K562 (cell line): Measurements from ENCODE around the gene PHACTR2.

Experiments used
- EP300 ChIP-seq: IDR thresholded peaks from 2 replicates; pipeline ENCODE4 v1.6.1; 2012; ENCODE audit warnings: low read length, improper control_type of control experiment
- KLF16 ChIP-seq: IDR thresholded peaks from 2 replicates; pipeline ENCODE4 v1.6.1; 2016; ENCODE audit warnings: antibody characterized with exemption
- PML ChIP-seq: IDR thresholded peaks from 2 replicates; pipeline ENCODE4 v1.6.1; 2012; ENCODE audit warnings: low read length, inconsistent platforms
- RBFOX2 ChIP-seq: fragments of 200-400 bp; formaldehyde crosslinking; IDR thresholded peaks from 2 replicates; pipeline ENCODE4 v1.6.1; 2017; ENCODE audit warnings: low read depth, mild to moderate bottlenecking, low read length, moderate library complexity
- SMC3 ChIP-seq: conservative IDR thresholded peaks from 2 replicates; pipeline ENCODE4 v1.6.1; 2011; ENCODE audit warnings: low read depth, low read length, improper control_type of control experiment; ENCODE audit not compliant: insufficient read depth
- TOE1 ChIP-seq, 2 experiments: fragments of 450-650 bp in 1 of 2; sonication (generic) in 1 of 2; formaldehyde crosslinking in 1 of 2; IDR thresholded peaks; 2 replicates each; pipeline versions ENCODE4 v1.7.1 to v1.8.0; 2016 to 2022; ENCODE audit warnings: borderline replicate concordance in 2 of 2, mild to moderate bottlenecking in 2 of 2, antibody characterized with exemption in 1 of 2, inconsistent platforms in 1 of 2, low read depth in 1 of 2, missing genetic modification reagents in 1 of 2, moderate library complexity in 1 of 2
- ZC3H4 ChIP-seq: sonication (generic); formaldehyde crosslinking; IDR thresholded peaks from 2 replicates; pipeline ENCODE4 v1.9.0; 2021; ENCODE audit warnings: missing genetic modification reagents, borderline replicate concordance
- ZNF23 ChIP-seq: fragments of 250-450 bp; sonication (Bioruptor Pico); IDR thresholded peaks from 2 replicates; pipeline ENCODE4 v1.4.0; 2020; ENCODE audit warnings: mild to moderate bottlenecking
- ZNF324 ChIP-seq: fragments of 250-450 bp; sonication (Bioruptor Pico); IDR thresholded peaks from 2 replicates; pipeline ENCODE4 v1.4.0; 2020; ENCODE audit warnings: mild to moderate bottlenecking
- ZZZ3 ChIP-seq: fragments of 450-650 bp; IDR thresholded peaks from 2 replicates; pipeline ENCODE4 v1.6.1; 2016; ENCODE audit warnings: antibody characterized with exemption, mild to moderate bottlenecking, moderate library complexity
- TF ChIP-seq, protein P1 (sequence below), 3 experiments: IDR thresholded peaks in 2 of 3; conservative IDR thresholded peaks in 1 of 3; 2 replicates each; pipeline ENCODE4 v1.5.1; 2011 to 2012; ENCODE audit warnings: low read length in 3 of 3, mild to moderate bottlenecking in 3 of 3, control low read depth in 2 of 3, improper control_type of control experiment in 1 of 3, inconsistent platforms in 1 of 3, low read depth in 1 of 3, mixed read lengths in 1 of 3, moderate library complexity in 1 of 3; ENCODE audit not compliant: insufficient read depth in 2 of 3

DNA sequence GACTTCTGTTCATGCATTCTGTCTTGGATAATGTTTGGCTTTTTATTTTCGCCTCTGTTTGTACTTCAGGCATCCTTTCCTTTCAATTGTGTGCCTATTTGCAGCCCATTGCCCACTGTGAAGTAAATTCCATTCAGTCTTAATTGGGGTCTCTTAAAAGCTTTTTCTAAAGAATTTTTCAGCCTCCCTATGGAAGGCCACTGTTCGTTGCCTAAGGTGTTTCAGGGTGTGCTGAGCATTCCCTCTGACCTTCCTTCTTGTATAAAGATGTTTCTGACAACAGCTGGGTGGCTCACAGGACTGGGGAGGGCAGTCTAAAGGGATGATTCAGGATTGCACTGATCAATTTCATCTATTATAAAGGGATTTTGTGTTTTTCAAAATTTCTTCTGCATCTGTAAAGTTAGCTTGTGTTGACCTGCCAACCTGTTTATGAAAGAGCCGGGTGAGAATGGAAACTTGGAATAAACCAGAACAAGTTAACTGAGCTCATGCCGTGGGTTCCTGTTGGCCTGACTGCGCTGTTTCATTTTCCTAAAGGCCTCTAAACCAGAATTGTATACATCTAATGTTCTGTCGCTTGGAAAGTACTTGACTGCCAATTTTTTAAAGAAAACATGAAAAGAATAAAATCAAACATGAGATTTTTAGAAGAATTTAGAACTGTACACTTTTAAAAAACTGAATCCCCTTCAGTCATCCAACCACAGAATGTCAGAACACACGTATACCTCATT, 14.3 kb downstream of the PHACTR2 start:
- TF ChIP-seq RBFOX2 (no peak), ZC3H4 (CRISPR knock-in tag) (no peak), ZNF324 (CRISPR knock-in tag) (no peak), KLF16 (no peak), ZZZ3 (no peak), EP300 (no peak), ZNF23 (CRISPR knock-in tag) (no peak), PML (no peak), SMC3 (no peak), TOE1 (IDR thresholded peaks at IDR 0.05; ENCODE audit: borderline replicate concordance) (no peak), TOE1 (CRISPR knock-in tag; IDR thresholded peaks at IDR 0.05; ENCODE audit: borderline replicate concordance, low read depth) (no peak)
- TF ChIP-seq, protein P1, sequence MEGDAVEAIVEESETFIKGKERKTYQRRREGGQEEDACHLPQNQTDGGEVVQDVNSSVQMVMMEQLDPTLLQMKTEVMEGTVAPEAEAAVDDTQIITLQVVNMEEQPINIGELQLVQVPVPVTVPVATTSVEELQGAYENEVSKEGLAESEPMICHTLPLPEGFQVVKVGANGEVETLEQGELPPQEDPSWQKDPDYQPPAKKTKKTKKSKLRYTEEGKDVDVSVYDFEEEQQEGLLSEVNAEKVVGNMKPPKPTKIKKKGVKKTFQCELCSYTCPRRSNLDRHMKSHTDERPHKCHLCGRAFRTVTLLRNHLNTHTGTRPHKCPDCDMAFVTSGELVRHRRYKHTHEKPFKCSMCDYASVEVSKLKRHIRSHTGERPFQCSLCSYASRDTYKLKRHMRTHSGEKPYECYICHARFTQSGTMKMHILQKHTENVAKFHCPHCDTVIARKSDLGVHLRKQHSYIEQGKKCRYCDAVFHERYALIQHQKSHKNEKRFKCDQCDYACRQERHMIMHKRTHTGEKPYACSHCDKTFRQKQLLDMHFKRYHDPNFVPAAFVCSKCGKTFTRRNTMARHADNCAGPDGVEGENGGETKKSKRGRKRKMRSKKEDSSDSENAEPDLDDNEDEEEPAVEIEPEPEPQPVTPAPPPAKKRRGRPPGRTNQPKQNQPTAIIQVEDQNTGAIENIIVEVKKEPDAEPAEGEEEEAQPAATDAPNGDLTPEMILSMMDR (IDR thresholded peaks at IDR 0.05 in 2 of 3, conservative IDR thresholded peaks at IDR 0.05 in 1 of 3; ENCODE audit: insufficient read depth in 2 of 3, low read depth in 1 of 3, low read length in 3 of 3): no peak
